DND-41 (cell line): ENCODE data around the gene TCF7L2.

ENCODE experiments used
- EZH2 ChIP-seq: IDR thresholded peaks from 3 replicates; pipeline ENCODE4 v1.6.1; 2012; ENCODE audit warnings: borderline replicate concordance, low read depth, mild to moderate bottlenecking, moderate library complexity, low read length, inconsistent platforms; ENCODE audit not compliant: severe bottlenecking
- TF ChIP-seq, protein P1 (sequence below): IDR thresholded peaks from 2 replicates; pipeline ENCODE4 v1.5.1; 2012; ENCODE audit warnings: borderline replicate concordance, low read length, moderate library complexity, mild to moderate bottlenecking; ENCODE audit not compliant: poor library complexity, severe bottlenecking; ENCODE audit errors: extremely low read depth

DNA sequence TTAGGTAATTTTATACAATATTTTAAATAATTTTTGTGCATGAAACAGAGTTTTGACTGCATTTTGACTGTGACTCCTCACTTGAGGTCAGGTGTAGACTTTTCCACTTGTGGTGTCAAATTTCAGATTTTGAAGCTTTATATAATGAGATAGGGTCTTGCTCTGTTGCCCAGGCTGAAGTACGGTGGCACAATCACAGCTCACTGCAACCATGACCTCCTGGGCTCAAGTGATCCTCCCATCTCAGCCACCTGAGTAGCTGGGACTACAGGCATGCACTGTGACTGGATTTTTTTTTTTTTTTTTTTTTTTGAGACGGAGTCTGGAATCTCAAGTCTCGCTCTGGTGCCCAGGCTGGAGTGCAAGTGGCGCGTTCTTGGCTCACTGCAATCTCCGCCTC is 74.9 kb downstream of the TCF7L2 start:
- TF ChIP-seq EZH2, result no peak
- TF ChIP-seq, protein P1, sequence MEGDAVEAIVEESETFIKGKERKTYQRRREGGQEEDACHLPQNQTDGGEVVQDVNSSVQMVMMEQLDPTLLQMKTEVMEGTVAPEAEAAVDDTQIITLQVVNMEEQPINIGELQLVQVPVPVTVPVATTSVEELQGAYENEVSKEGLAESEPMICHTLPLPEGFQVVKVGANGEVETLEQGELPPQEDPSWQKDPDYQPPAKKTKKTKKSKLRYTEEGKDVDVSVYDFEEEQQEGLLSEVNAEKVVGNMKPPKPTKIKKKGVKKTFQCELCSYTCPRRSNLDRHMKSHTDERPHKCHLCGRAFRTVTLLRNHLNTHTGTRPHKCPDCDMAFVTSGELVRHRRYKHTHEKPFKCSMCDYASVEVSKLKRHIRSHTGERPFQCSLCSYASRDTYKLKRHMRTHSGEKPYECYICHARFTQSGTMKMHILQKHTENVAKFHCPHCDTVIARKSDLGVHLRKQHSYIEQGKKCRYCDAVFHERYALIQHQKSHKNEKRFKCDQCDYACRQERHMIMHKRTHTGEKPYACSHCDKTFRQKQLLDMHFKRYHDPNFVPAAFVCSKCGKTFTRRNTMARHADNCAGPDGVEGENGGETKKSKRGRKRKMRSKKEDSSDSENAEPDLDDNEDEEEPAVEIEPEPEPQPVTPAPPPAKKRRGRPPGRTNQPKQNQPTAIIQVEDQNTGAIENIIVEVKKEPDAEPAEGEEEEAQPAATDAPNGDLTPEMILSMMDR, result no peak
